H1 (cell line): Measurements from ENCODE around the gene DNAJB8. TPM values are rescaled to one million over a fixed set of nuclear protein-coding genes. Genes with fewer than 3 reads are reported as not detected.

ENCODE experiments used
- ASH2L ChIP-seq: fragments of 200-600, 300-600 bp; sonication (generic); IDR thresholded peaks from one replicate; pipeline ENCODE4 v1.7.1; 2017; ENCODE audit warnings: low read length
- CBX5 ChIP-seq: fragments of 300-800, 300-1000 bp; sonication (generic); IDR thresholded peaks from 2 replicates; pipeline ENCODE4 v1.7.1; 2016; ENCODE audit warnings: antibody characterized with exemption, low read length, low read depth
- polyA plus RNA-seq, 7 experiments: library from polyadenylated mRNA; depleted of rRNA in 3 of 7; stranded (reverse) in 5 of 7; unstranded in 2 of 7; fragments of >200 nt in 5 of 7; fragments of 200-250 nt in 2 of 7; gene quantifications; 1 replicate in 5 of 7; 2 replicates in 1 of 7; 4 replicates in 1 of 7; pipeline versions ENCODE4 v1.2.1 to v1.2.3, GENCODE V29; 2011 to 2013; ENCODE audit warnings: missing spikeins in 2 of 7, mixed read lengths in 2 of 7
- total RNA-seq: library from RNA; stranded (reverse); fragmentation: NEBNext Ultra II Directional; extraction: Animal tissue kit (Norgen Biotek cat#: 25700); gene quantifications from 2 replicates; pipeline ENCODE4 v1.2.1, GENCODE V29; 2021
- TF ChIP-seq, protein P1 (sequence below): fragments of 300-600 bp; sonication (generic); IDR thresholded peaks from 2 replicates; pipeline ENCODE4 v1.7.1; 2012; ENCODE audit warnings: low read length, moderate library complexity, mild to moderate bottlenecking, inconsistent platforms; ENCODE audit not compliant: insufficient replicate concordance

Gene DNAJB8
- total and polyA plus RNA-seq, 2 of the 8 experiments (the other 6 are each of a cell fraction or from before 2014, with no cell fraction given), result not detected

DNA sequence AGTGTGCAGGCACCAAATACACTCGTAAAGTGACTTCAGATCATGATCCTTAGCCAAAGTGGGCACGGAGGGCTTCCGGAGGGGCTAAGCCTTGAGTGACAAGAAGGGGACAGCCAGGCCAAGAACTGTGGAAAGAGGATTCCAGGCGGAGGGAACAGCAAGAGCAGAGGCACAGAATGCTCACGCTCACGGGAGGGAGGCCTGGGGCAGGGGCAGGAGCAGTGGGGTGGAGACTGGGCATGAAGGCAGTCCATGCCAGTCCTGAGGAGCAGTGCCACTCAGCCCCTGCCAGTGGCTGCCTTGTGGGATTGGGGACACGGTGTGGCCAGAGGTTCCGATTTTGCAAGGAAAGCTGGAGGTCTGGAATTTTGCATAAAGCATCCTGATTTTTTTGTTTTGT is 36.0 kb downstream of the DNAJB8 start (continued):
- TF ChIP-seq, protein P1, sequence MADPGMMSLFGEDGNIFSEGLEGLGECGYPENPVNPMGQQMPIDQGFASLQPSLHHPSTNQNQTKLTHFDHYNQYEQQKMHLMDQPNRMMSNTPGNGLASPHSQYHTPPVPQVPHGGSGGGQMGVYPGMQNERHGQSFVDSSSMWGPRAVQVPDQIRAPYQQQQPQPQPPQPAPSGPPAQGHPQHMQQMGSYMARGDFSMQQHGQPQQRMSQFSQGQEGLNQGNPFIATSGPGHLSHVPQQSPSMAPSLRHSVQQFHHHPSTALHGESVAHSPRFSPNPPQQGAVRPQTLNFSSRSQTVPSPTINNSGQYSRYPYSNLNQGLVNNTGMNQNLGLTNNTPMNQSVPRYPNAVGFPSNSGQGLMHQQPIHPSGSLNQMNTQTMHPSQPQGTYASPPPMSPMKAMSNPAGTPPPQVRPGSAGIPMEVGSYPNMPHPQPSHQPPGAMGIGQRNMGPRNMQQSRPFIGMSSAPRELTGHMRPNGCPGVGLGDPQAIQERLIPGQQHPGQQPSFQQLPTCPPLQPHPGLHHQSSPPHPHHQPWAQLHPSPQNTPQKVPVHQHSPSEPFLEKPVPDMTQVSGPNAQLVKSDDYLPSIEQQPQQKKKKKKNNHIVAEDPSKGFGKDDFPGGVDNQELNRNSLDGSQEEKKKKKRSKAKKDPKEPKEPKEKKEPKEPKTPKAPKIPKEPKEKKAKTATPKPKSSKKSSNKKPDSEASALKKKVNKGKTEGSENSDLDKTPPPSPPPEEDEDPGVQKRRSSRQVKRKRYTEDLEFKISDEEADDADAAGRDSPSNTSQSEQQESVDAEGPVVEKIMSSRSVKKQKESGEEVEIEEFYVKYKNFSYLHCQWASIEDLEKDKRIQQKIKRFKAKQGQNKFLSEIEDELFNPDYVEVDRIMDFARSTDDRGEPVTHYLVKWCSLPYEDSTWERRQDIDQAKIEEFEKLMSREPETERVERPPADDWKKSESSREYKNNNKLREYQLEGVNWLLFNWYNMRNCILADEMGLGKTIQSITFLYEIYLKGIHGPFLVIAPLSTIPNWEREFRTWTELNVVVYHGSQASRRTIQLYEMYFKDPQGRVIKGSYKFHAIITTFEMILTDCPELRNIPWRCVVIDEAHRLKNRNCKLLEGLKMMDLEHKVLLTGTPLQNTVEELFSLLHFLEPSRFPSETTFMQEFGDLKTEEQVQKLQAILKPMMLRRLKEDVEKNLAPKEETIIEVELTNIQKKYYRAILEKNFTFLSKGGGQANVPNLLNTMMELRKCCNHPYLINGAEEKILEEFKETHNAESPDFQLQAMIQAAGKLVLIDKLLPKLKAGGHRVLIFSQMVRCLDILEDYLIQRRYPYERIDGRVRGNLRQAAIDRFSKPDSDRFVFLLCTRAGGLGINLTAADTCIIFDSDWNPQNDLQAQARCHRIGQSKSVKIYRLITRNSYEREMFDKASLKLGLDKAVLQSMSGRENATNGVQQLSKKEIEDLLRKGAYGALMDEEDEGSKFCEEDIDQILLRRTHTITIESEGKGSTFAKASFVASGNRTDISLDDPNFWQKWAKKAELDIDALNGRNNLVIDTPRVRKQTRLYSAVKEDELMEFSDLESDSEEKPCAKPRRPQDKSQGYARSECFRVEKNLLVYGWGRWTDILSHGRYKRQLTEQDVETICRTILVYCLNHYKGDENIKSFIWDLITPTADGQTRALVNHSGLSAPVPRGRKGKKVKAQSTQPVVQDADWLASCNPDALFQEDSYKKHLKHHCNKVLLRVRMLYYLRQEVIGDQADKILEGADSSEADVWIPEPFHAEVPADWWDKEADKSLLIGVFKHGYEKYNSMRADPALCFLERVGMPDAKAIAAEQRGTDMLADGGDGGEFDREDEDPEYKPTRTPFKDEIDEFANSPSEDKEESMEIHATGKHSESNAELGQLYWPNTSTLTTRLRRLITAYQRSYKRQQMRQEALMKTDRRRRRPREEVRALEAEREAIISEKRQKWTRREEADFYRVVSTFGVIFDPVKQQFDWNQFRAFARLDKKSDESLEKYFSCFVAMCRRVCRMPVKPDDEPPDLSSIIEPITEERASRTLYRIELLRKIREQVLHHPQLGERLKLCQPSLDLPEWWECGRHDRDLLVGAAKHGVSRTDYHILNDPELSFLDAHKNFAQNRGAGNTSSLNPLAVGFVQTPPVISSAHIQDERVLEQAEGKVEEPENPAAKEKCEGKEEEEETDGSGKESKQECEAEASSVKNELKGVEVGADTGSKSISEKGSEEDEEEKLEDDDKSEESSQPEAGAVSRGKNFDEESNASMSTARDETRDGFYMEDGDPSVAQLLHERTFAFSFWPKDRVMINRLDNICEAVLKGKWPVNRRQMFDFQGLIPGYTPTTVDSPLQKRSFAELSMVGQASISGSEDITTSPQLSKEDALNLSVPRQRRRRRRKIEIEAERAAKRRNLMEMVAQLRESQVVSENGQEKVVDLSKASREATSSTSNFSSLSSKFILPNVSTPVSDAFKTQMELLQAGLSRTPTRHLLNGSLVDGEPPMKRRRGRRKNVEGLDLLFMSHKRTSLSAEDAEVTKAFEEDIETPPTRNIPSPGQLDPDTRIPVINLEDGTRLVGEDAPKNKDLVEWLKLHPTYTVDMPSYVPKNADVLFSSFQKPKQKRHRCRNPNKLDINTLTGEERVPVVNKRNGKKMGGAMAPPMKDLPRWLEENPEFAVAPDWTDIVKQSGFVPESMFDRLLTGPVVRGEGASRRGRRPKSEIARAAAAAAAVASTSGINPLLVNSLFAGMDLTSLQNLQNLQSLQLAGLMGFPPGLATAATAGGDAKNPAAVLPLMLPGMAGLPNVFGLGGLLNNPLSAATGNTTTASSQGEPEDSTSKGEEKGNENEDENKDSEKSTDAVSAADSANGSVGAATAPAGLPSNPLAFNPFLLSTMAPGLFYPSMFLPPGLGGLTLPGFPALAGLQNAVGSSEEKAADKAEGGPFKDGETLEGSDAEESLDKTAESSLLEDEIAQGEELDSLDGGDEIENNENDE, result no peak
- TF ChIP-seq ASH2L (no peak), CBX5 (no peak)
